Measurements from ENCODE around the gene GATA1.

Gene GATA1

GRCh38 chrX:48806081-48806480, 19.7 kb downstream of the GATA1 start:
- ATAC-seq, result no peak
- no peak for TF ChIP-seq ZFP30 (CRISPR knock-in tag; IDR thresholded peaks at IDR 0.05)
- TF ChIP-seq CSDC2 (CRISPR knock-in tag; IDR thresholded peaks at IDR 0.05), result no peak
- TF ChIP-seq RARB (CRISPR knock-in tag; IDR thresholded peaks at IDR 0.05), result no peak

GRCh38 chrX:48813644-48814043, 27.3 kb downstream of the GATA1 start:
- no peak for ATAC-seq
- TF ChIP-seq ZNF565 (CRISPR knock-in tag; conservative IDR thresholded peaks at IDR 0.05; ENCODE audit: low read depth), result no peak
- TF ChIP-seq CREB5 (CRISPR knock-in tag; IDR thresholded peaks at IDR 0.05; ENCODE audit: low read depth), result no peak
- no peak for TF ChIP-seq ZNF70 (CRISPR knock-in tag; IDR thresholded peaks at IDR 0.05)
- no peak for TF ChIP-seq ARNTL (CRISPR knock-in tag; IDR thresholded peaks at IDR 0.05; ENCODE audit: borderline replicate concordance, low read depth)
- TF ChIP-seq OSR1 (CRISPR knock-in tag; IDR thresholded peaks at IDR 0.05), result no peak
- no peak for TF ChIP-seq SNAI2 (CRISPR knock-in tag; IDR thresholded peaks at IDR 0.05)
- TF ChIP-seq, protein P1, sequence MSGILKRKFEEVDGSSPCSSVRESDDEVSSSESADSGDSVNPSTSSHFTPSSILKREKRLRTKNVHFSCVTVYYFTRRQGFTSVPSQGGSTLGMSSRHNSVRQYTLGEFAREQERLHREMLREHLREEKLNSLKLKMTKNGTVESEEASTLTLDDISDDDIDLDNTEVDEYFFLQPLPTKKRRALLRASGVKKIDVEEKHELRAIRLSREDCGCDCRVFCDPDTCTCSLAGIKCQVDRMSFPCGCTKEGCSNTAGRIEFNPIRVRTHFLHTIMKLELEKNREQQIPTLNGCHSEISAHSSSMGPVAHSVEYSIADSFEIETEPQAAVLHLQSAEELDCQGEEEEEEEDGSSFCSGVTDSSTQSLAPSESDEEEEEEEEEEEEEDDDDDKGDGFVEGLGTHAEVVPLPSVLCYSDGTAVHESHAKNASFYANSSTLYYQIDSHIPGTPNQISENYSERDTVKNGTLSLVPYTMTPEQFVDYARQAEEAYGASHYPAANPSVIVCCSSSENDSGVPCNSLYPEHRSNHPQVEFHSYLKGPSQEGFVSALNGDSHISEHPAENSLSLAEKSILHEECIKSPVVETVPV (CRISPR knock-in tag; IDR thresholded peaks at IDR 0.05), result no peak
- TF ChIP-seq ZFP30 (CRISPR knock-in tag; IDR thresholded peaks at IDR 0.05), result no peak
- no peak for TF ChIP-seq ZFP3 (CRISPR knock-in tag; IDR thresholded peaks at IDR 0.05)
- TF ChIP-seq, protein P2, sequence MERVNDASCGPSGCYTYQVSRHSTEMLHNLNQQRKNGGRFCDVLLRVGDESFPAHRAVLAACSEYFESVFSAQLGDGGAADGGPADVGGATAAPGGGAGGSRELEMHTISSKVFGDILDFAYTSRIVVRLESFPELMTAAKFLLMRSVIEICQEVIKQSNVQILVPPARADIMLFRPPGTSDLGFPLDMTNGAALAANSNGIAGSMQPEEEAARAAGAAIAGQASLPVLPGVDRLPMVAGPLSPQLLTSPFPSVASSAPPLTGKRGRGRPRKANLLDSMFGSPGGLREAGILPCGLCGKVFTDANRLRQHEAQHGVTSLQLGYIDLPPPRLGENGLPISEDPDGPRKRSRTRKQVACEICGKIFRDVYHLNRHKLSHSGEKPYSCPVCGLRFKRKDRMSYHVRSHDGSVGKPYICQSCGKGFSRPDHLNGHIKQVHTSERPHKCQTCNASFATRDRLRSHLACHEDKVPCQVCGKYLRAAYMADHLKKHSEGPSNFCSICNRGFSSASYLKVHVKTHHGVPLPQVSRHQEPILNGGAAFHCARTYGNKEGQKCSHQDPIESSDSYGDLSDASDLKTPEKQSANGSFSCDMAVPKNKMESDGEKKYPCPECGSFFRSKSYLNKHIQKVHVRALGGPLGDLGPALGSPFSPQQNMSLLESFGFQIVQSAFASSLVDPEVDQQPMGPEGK (CRISPR knock-in tag; IDR thresholded peaks at IDR 0.05; ENCODE audit: borderline replicate concordance), result no peak
- no peak for TF ChIP-seq GLIS3 (CRISPR knock-in tag; IDR thresholded peaks at IDR 0.05)
- TF ChIP-seq CSDC2 (CRISPR knock-in tag; IDR thresholded peaks at IDR 0.05), result no peak
- TF ChIP-seq RARB (CRISPR knock-in tag; IDR thresholded peaks at IDR 0.05), result no peak
- TF ChIP-seq TOX (CRISPR knock-in tag; IDR thresholded peaks at IDR 0.05; ENCODE audit: borderline replicate concordance), result no peak
- no peak for TF ChIP-seq ESRRG (CRISPR knock-in tag; IDR thresholded peaks at IDR 0.05)

DNA sequence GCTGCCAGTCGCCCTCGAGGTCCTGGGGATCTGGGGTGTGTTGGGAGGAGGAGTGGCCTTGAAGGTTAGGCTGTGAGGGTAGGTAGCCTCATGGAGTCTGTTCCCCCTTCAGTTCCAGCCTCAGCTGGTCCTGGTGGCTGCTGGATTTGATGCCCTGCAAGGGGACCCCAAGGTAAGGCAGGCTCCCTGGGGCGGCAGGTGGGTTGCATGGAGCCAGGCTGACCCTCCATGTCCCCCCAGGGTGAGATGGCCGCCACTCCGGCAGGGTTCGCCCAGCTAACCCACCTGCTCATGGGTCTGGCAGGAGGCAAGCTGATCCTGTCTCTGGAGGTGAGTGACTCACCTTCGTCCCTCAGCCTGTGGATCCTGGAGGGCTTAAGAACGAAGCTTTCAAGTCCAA, 28.3 kb downstream of the GATA1 start:
- TF ChIP-seq ARNTL (CRISPR knock-in tag; IDR thresholded peaks at IDR 0.05; ENCODE audit: borderline replicate concordance, low read depth), result no peak
- ATAC-seq, result no peak

DNA sequence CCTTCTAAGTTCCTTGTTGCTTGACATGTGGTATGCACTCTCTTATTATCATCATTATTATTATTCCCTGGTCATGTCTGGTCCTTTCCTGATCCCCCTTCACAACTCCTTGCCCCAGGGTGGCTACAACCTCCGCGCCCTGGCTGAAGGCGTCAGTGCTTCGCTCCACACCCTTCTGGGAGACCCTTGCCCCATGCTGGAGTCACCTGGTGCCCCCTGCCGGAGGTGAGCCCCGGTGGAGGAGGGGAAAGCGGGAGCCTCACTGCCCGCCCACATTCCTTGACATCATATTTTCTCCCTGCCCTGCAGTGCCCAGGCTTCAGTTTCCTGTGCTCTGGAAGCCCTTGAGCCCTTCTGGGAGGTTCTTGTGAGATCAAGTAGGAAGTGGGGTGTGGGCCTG, 28.9 kb downstream of the GATA1 start:
- ATAC-seq, result no peak
- TF ChIP-seq, protein P1 (CRISPR knock-in tag; IDR thresholded peaks at IDR 0.05), result no peak
- TF ChIP-seq ZFP30 (CRISPR knock-in tag; IDR thresholded peaks at IDR 0.05) (no peak), BACH2 (CRISPR knock-in tag; IDR thresholded peaks at IDR 0.05; ENCODE audit: borderline replicate concordance) (no peak), PPARA (CRISPR knock-in tag; IDR thresholded peaks at IDR 0.05; ENCODE audit: borderline replicate concordance) (no peak), ESRRG (CRISPR knock-in tag; IDR thresholded peaks at IDR 0.05) (no peak), RARB (CRISPR knock-in tag; IDR thresholded peaks at IDR 0.05) (no peak), ZNF8 (CRISPR knock-in tag; IDR thresholded peaks at IDR 0.05) (no peak), TCF4 (CRISPR knock-in tag; IDR thresholded peaks at IDR 0.05; ENCODE audit: borderline replicate concordance) (no peak), CREB5 (CRISPR knock-in tag; IDR thresholded peaks at IDR 0.05; ENCODE audit: low read depth) (no peak), OSR1 (CRISPR knock-in tag; IDR thresholded peaks at IDR 0.05) (no peak), ZNF565 (CRISPR knock-in tag; conservative IDR thresholded peaks at IDR 0.05; ENCODE audit: low read depth) (no peak), CSDC2 (CRISPR knock-in tag; IDR thresholded peaks at IDR 0.05) (no peak)
- TF ChIP-seq, protein P3, sequence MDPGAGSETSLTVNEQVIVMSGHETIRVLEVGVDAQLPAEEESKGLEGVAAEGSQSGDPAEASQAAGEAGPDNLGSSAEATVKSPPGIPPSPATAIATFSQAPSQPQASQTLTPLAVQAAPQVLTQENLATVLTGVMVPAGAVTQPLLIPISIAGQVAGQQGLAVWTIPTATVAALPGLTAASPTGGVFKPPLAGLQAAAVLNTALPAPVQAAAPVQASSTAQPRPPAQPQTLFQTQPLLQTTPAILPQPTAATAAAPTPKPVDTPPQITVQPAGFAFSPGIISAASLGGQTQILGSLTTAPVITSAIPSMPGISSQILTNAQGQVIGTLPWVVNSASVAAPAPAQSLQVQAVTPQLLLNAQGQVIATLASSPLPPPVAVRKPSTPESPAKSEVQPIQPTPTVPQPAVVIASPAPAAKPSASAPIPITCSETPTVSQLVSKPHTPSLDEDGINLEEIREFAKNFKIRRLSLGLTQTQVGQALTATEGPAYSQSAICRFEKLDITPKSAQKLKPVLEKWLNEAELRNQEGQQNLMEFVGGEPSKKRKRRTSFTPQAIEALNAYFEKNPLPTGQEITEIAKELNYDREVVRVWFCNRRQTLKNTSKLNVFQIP (CRISPR knock-in tag; IDR thresholded peaks at IDR 0.05; ENCODE audit: borderline replicate concordance, low read depth), result no peak

Data from SK-N-SH treated with all-trans-retinoic acid at 6 μM for 48 hours (cell line).